Esophagus (tissue), 2 donors: ENCODE measurements around the gene GSC. TPM values are rescaled to one million over a fixed set of nuclear protein-coding genes. Genes with fewer than 3 reads are reported as not detected.

Experiments used
- H3K27ac ChIP-seq, 2 donors: one replicate each; pipeline ENCODE4 v1.5.1; 2013; ENCODE audit warnings: low read depth in 2 of 2, mild to moderate bottlenecking in 2 of 2, inconsistent platforms in 1 of 2, low read length in 1 of 2, moderate library complexity in 1 of 2
- H3K27me3 ChIP-seq, 2 donors: one replicate each; pipeline ENCODE4 v1.6.1; 2013; ENCODE audit warnings: low read length in 2 of 2, control low read depth in 1 of 2, mild to moderate bottlenecking in 1 of 2; ENCODE audit not compliant: insufficient read depth in 2 of 2, control insufficient read depth in 1 of 2
- H3K36me3 ChIP-seq, 2 donors: one replicate each; pipeline ENCODE4 v1.6.1; 2013; ENCODE audit warnings: low read length in 1 of 2; ENCODE audit not compliant: control insufficient read depth in 2 of 2, insufficient read depth in 2 of 2
- H3K4me1 ChIP-seq, 2 donors: one replicate each; pipeline ENCODE4 v1.6.1; 2013; ENCODE audit warnings: low read length in 1 of 2; ENCODE audit not compliant: control insufficient read depth in 2 of 2, insufficient read depth in 2 of 2
- H3K4me3 ChIP-seq, 2 donors: one replicate each; pipeline ENCODE4 v1.5.1; 2013; ENCODE audit warnings: low read length in 2 of 2, mild to moderate bottlenecking in 2 of 2, low read depth in 1 of 2, moderate library complexity in 1 of 2
- H3K9me3 ChIP-seq, 2 donors: one replicate each; pipeline ENCODE4 v1.6.1; 2013; ENCODE audit warnings: mild to moderate bottlenecking in 2 of 2, low read depth in 1 of 2, low read length in 1 of 2, moderate library complexity in 1 of 2; ENCODE audit not compliant: control insufficient read depth in 2 of 2, insufficient read depth in 1 of 2
- WGBS, 2 donors: extraction: QIAGEN DNeasy Blood & Tissue Kit; methylation state at CpG; one replicate each; pipeline ENCODE4 v1.1.7; 2013; 5-methylcytosine and 5-hydroxymethylcytosine counted together
- polyA plus RNA-seq, 2 donors: library from polyadenylated mRNA; stranded (reverse); fragments of 200-250 nt; gene quantifications; one replicate each; pipeline ENCODE4 v1.2.3, GENCODE V29; 2013
- donor health status: healthy with polysubstance abuse.
- donor health status: Bipolar disorder and iron deficiency.

GSC gene
- polyA plus RNA-seq, 2 donors = 0.04 TPM; not detected in 1

DNA sequence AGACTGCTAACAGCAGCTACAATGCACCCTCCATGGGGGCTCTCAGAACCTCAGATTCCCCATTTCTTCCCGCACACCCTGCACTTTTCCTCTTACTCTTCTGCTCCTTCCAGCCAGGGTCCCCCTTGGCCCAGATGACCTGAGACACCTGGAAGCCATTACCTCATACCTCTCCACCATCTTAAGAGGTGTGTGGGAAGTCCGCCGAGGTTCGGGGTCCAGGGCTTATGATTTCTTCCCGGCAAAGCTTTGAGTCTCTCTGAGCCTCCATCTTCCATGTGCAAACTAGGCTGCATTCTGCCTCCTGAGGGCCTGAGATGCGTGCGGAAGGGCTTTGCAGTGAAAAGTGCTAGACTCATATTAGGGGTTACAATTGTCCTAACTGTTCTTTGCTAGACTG lies 5.3 kb downstream of the GSC start:
- 65 to 68% methylated on average over 7 of the region's 7 CpGs for WGBS, 2 donors

DNA sequence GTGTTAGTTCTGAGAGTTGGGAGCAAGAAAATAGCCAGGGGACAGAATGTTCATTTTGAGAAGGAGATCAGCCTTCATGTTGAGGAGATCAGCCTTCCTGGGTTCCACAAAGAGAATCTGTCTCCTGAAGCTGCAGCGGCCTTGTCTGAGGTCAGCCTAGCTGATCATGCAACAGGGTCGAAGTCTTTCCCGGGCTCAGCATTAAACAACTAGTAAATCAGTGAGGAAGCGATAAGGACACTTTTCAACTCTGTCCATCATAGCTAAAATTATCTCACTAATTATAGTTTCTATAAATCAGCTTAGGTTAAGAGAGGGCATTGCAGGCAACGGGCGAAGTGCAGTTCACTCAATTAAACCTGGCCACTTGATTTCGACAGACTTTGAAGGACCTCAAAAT lies 7.5 kb downstream of the GSC start:
- Histone ChIP-seq H3K4me1 (no peaks in the 10 kb centered on the region), H3K9me3 (no peaks in the 10 kb centered on the region), H3K27me3 (peaks cover 0 to 4% of the 10 kb centered on the region in 2 donors), H3K27ac (no peak overlapping the region), H3K4me3 (no peak overlapping the region), H3K36me3 (no peaks in the 10 kb centered on the region)
- 70 to 83% methylated on average over 7 of the region's 7 CpGs for WGBS, 2 donors

More for the DNA sequence above, 5.3 kb downstream of the GSC start:
- H3K4me1 ChIP-seq = peaks cover 9 to 14% of the 10 kb centered on the region in 2 donors
- H3K27ac ChIP-seq = no peak overlapping the region
- H3K4me3 ChIP-seq = no peak overlapping the region
- H3K27me3 ChIP-seq = peaks cover 10 to 13% of the 10 kb centered on the region in 2 donors
- H3K36me3 ChIP-seq = no peaks in the 10 kb centered on the region
- no peaks in the 10 kb centered on the region for H3K9me3 ChIP-seq

- H3K4me3 ChIP-seq = no peak overlapping the region
- no peaks in the 10 kb centered on the region for H3K27me3 ChIP-seq
- no peaks in the 10 kb centered on the region for H3K4me1 ChIP-seq
- no peaks in the 10 kb centered on the region for H3K36me3 ChIP-seq
- no peak overlapping the region for H3K27ac ChIP-seq
- no peaks in the 10 kb centered on the region for H3K9me3 ChIP-seq
- WGBS, 2 donors = 46 to 59% methylated on average over 10 of the region's 10 CpGs
Measured at GRCh38 chr14:94761997-94762377, 7.9 kb downstream of the GSC start.

- Histone ChIP-seq H3K27me3 (no peaks in the 10 kb centered on the region), H3K9me3 (no peaks in the 10 kb centered on the region), H3K36me3 (no peaks in the 10 kb centered on the region), H3K27ac (no peak overlapping the region), H3K4me1 (no peaks in the 10 kb centered on the region), H3K4me3 (no peak overlapping the region)
- 59 to 70% methylated on average over 12 of the region's 12 CpGs for WGBS, 2 donors
Measured at GRCh38 chr14:94761348-94761996, 8.4 kb downstream of the GSC start.

DNA sequence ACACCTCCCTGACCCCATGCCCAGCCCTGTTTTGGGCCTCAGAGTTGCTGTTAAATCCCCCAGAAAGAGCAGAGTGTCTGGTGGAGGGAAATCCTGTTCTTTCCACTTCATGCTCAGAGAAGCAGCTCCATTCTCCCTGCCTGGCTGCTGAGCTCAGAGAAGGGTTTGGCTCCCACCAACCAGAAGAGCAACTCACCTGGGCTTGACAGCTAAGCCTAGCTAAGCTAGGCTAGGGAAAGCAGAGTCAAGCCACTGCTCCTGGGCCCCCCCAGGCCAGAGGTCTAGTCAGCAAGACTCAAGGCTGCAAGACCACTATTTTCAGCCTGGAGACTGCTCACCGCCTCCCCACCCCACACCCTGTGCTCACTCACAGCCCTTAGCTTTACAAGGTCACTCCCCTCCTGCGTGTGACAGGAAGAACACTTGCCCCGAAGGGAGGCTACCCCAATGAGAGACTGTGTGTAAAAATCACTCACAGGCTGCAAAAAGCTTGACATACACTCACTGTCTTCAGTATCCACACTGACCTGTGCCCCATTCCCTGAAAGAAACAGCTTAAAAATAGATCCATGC lies 13.5 kb downstream of the GSC start:
- Histone ChIP-seq H3K4me1 (peaks cover 0 to 2% of the 10 kb centered on the region in 2 donors), H3K4me3 (no peak overlapping the region), H3K27ac (no peak overlapping the region), H3K27me3 (no peaks in the 10 kb centered on the region), H3K9me3 (no peaks in the 10 kb centered on the region), H3K36me3 (no peaks in the 10 kb centered on the region)
- 52 to 57% methylated on average over 3 of the region's 3 CpGs for WGBS, 2 donors

- 73 to 86% methylated on average over 6 of the region's 6 CpGs for WGBS, 2 donors
- Histone ChIP-seq H3K4me1 (peaks cover 0 to 2% of the 10 kb centered on the region in 2 donors), H3K4me3 (no peak overlapping the region)
Measured at GRCh38 chr14:94754391-94754942, 15.4 kb downstream of the GSC start.

DNA sequence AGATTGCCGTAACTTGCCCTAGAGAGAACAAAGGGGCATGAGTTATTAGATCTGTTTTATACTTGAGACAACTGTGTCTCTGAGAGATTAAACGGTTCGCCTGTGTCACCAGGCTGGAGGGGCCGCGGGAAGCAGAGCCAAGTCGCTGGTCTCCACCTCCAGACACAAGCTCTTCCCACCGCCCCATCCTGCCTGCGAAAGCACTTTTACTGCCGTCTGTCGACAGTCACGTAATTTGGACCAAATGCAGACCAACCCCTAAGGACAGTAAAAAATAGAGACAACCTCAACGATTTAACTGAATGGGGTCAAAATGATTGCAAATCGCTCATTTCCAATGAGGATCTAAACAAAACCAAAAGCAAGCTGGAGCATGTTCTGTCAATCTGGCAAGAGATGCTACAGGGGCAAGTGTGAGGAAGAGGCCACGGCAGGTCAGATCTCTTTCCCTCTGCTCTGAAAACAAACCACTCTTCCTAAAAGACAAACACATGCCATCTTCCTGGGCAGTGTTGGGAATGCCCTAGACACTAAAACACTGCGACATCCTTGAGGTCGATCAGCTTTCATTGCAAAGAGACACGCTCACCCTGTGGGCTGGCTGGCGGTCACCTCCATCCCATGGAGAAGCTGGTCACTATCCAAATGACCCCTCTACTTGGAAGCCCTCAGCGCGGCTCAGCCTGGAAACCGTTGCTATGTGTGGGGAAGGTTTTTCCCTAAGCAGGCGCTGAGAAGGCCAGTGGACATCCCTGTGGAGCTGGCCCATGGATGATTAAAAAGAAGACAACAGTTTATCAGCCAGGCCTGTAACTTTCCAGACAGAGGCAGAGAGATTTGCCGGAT lies 17.1 kb downstream of the GSC start:
- H3K4me1 ChIP-seq = peaks cover 0 to 2% of the 10 kb centered on the region in 2 donors
- H3K9me3 ChIP-seq = no peaks in the 10 kb centered on the region
- WGBS, 2 donors = 58 to 66% methylated on average over 23 of the region's 23 CpGs
- no peak overlapping the region for H3K27ac ChIP-seq
- no peaks in the 10 kb centered on the region for H3K27me3 ChIP-seq
- H3K36me3 ChIP-seq = no peaks in the 10 kb centered on the region
- no peak overlapping the region for H3K4me3 ChIP-seq

More at GRCh38 chr14:94754391-94754942, 15.4 kb downstream of the GSC start:
- Histone ChIP-seq H3K27ac (no peak overlapping the region), H3K36me3 (no peaks in the 10 kb centered on the region), H3K27me3 (no peaks in the 10 kb centered on the region), H3K9me3 (no peaks in the 10 kb centered on the region)

DNA sequence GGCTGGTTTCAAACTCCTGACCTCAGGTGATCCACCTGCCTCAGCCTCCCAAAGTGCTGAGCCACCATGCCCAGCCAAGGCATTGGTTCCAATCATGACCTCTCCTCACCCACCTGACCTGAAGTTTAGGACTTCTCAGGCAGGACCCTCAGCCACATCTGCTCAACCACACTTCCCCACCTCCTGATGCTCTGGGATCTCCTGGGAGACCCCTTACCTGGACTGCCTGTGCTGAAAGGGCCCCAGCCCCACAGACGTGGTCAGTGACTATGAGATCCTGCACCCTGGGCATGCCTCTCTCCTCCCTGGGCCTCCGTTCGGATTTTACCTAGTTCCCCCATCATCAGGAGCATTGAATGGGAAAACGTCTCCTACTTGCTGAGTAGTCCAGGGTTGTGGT lies 18.0 kb downstream of the GSC start:
- WGBS, 2 donors = 67 to 72% methylated on average over 4 of the region's 4 CpGs
- Histone ChIP-seq H3K4me1 (peaks cover 0 to 2% of the 10 kb centered on the region in 2 donors), H3K27me3 (no peaks in the 10 kb centered on the region), H3K36me3 (no peaks in the 10 kb centered on the region), H3K4me3 (no peak overlapping the region), H3K9me3 (no peaks in the 10 kb centered on the region), H3K27ac (no peak overlapping the region)

DNA sequence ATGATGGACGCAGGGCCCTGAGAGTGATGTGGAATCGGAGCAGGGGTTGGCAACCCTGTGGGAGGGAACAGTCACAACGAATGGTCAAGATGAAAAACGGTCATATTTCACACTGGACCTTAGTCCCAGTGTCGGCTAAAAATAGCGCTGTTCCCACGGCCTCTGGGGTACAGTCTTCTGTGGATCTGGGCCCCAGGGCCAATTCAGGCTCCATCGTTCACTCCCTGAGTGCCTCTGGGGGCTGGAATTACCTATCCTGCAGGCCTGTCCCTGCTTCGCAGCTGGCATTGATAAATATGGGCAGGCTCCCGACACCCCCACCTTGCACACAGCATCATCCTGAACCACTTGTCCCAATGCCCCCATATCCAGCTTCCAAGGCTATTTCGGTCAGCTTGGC lies 18.6 kb downstream of the GSC start:
- 78 to 85% methylated on average over 11 of the region's 11 CpGs for WGBS, 2 donors
- Histone ChIP-seq H3K4me1 (peaks cover 0 to 2% of the 10 kb centered on the region in 2 donors), H3K27ac (no peak overlapping the region), H3K36me3 (no peaks in the 10 kb centered on the region), H3K9me3 (no peaks in the 10 kb centered on the region), H3K4me3 (no peak overlapping the region), H3K27me3 (no peaks in the 10 kb centered on the region)
